HEK293 (cell line): Measurements from ENCODE around the gene WDR11.

Source experiments
- CTCF ChIA-PET: fragments of 350-600 bp; formaldehyde crosslinking; extraction: SDS; loops from one replicate; lab custom pipeline; 2021; ENCODE audit warnings: antibody characterized with exemption; lab: Yijun Ruan, JAX
- POLR2A ChIA-PET: fragments of 300-600 bp; formaldehyde crosslinking; extraction: SDS; loops from one replicate; lab custom pipeline; 2020; ENCODE audit warnings: antibody characterized with exemption, inconsistent platforms; lab: Yijun Ruan, JAX
- H3K27ac ChIP-seq: fragments of 200-500 bp; sonication (Bioruptor generic); 2 replicates; pipeline ENCODE4 v1.5.1; 2014; ENCODE audit warnings: low read depth, low read length, control low read depth, inconsistent platforms; ENCODE audit errors: extremely low read depth
- H3K36me3 ChIP-seq, 2 experiments: fragments of 200-500 bp in 1 of 2; sonication (Bioruptor generic) in 1 of 2; 1 replicate in 1 of 2; 2 replicates in 1 of 2; pipeline ENCODE4 v1.5.1; 2014 to 2017; ENCODE audit warnings: inconsistent platforms in 2 of 2, low read length in 2 of 2; ENCODE audit not compliant: control insufficient read depth in 2 of 2, insufficient read depth in 1 of 2
- H3K4me1 ChIP-seq: fragments of 200-500 bp; sonication (Bioruptor generic); 2 replicates; pipeline ENCODE4 v1.5.1; 2014; ENCODE audit warnings: mild to moderate bottlenecking, low read length, inconsistent platforms; ENCODE audit not compliant: control insufficient read depth, insufficient read depth
- H3K4me3 ChIP-seq: 2 replicates; pipeline ENCODE4 v1.5.1; 2011; ENCODE audit warnings: low read depth, mild to moderate bottlenecking, control low read depth, low read length, moderate library complexity
- H3K9me3 ChIP-seq: fragments of 200-500 bp; sonication (Bioruptor generic); 2 replicates; pipeline ENCODE4 v1.5.1; 2014; ENCODE audit warnings: low read depth, low read length, inconsistent platforms; ENCODE audit not compliant: control insufficient read depth, insufficient read depth
- ATF2 ChIP-seq: fragments of 450-650 bp; formaldehyde crosslinking; IDR thresholded peaks from 2 replicates; pipeline ENCODE4 v1.5.1; 2016; ENCODE audit warnings: missing biosample characterization, missing genetic modification characterization, low read depth
- ELK4 ChIP-seq: IDR thresholded peaks from 2 replicates; pipeline ENCODE4 v1.6.1; 2011; ENCODE audit warnings: mild to moderate bottlenecking, low read depth, low read length, borderline replicate concordance
- KLF1 ChIP-seq: fragments of 450-650 bp; formaldehyde crosslinking; IDR thresholded peaks from 2 replicates; pipeline ENCODE4 v1.5.1; 2016; ENCODE audit warnings: missing biosample characterization, missing genetic modification characterization
- PRDM1 ChIP-seq: fragments of 450-650 bp; formaldehyde crosslinking; IDR thresholded peaks from 2 replicates; pipeline ENCODE4; 2016; ENCODE audit warnings: missing biosample characterization, missing genetic modification characterization
- PRDM4 ChIP-seq: fragments of 450-650 bp; formaldehyde crosslinking; IDR thresholded peaks from 2 replicates; pipeline ENCODE4 v1.5.1; 2017; ENCODE audit warnings: missing biosample characterization, missing genetic modification characterization
- SP2 ChIP-seq: fragments of 450-650 bp; formaldehyde crosslinking; IDR thresholded peaks from 2 replicates; pipeline ENCODE4 v1.5.1; 2016; ENCODE audit warnings: missing biosample characterization, missing genetic modification characterization
- TSHZ1 ChIP-seq: fragments of 450-650 bp; formaldehyde crosslinking; IDR thresholded peaks from 2 replicates; pipeline ENCODE4 v1.5.1; 2016; ENCODE audit warnings: missing biosample characterization, missing genetic modification characterization, borderline replicate concordance
- ZBTB17 ChIP-seq: fragments of 450-650 bp; formaldehyde crosslinking; IDR thresholded peaks from 2 replicates; pipeline ENCODE4 v1.5.1; 2016; ENCODE audit warnings: missing biosample characterization, missing genetic modification characterization
- ZBTB49 ChIP-seq: fragments of 450-650 bp; formaldehyde crosslinking; IDR thresholded peaks from 2 replicates; pipeline ENCODE4 v1.5.1; 2016; ENCODE audit warnings: missing biosample characterization, missing genetic modification characterization, low read depth
- ZIC2 ChIP-seq: fragments of 450-650 bp; formaldehyde crosslinking; IDR thresholded peaks from 2 replicates; pipeline ENCODE4 v1.5.1; 2016; ENCODE audit warnings: missing biosample characterization, missing genetic modification characterization
- ZNF202 ChIP-seq: fragments of 450-650 bp; formaldehyde crosslinking; IDR thresholded peaks from 2 replicates; pipeline ENCODE4 v1.5.1; 2016; ENCODE audit warnings: missing biosample characterization, missing genetic modification characterization, borderline replicate concordance
- ZNF548 ChIP-seq: fragments of 450-650 bp; formaldehyde crosslinking; IDR thresholded peaks from 2 replicates; pipeline ENCODE4 v1.5.1; 2016; ENCODE audit warnings: missing biosample characterization, missing genetic modification characterization
- ZNF571 ChIP-seq: fragments of 450-650 bp; formaldehyde crosslinking; IDR thresholded peaks from 2 replicates; pipeline ENCODE4 v1.5.0; 2017; ENCODE audit warnings: missing biosample characterization, missing genetic modification characterization
- ZNF580 ChIP-seq: fragments of 450-650 bp; formaldehyde crosslinking; IDR thresholded peaks from 2 replicates; pipeline ENCODE4 v1.5.1; 2016; ENCODE audit warnings: missing biosample characterization, missing genetic modification characterization
- ZNF610 ChIP-seq: fragments of 450-650 bp; formaldehyde crosslinking; IDR thresholded peaks from 2 replicates; pipeline ENCODE4 v1.5.1; 2016; ENCODE audit warnings: missing biosample characterization, missing genetic modification characterization, borderline replicate concordance
- ZNF837 ChIP-seq: fragments of 450-650 bp; formaldehyde crosslinking; IDR thresholded peaks from 2 replicates; pipeline ENCODE4 v1.5.1; 2016; ENCODE audit warnings: missing biosample characterization, missing genetic modification characterization

WDR11 gene

GRCh38 chr10:120887482-120887881 is 36.3 kb downstream of the WDR11 start (continued):
- TF ChIP-seq ZBTB49 (tag by site-specific recombination) (no peak), TSHZ1 (no peak), ZNF580 (tag by site-specific recombination) (no peak)

- H3K27ac ChIP-seq = no peak overlapping the region
- peaks cover 20 to 55% of the 10 kb centered on the region in 2 experiments for H3K36me3 ChIP-seq
- H3K4me1 ChIP-seq = no peaks in the 10 kb centered on the region; the same call in 1 of the 2 replicates
- ChIA-PET CTCF (no interaction called here), POLR2A (no interaction called here)
- H3K4me3 ChIP-seq = no peak overlapping the region
- no peaks in the 10 kb centered on the region for H3K9me3 ChIP-seq
- TF ChIP-seq PRDM1 (tag by site-specific recombination) = no peak
These were observed 40.2 kb downstream of the WDR11 start for GRCh38 chr10:120891365-120891764.

GRCh38 chr10:120894556-120894955 is 43.4 kb downstream of the WDR11 start:
- Histone ChIP-seq H3K27ac (no peak overlapping the region), H3K36me3 (peaks cover 15 to 44% of the 10 kb centered on the region in 2 experiments), H3K4me1 (no peaks in the 10 kb centered on the region; the same call in 1 of the 2 replicates), H3K4me3 (no peak overlapping the region), H3K9me3 (no peaks in the 10 kb centered on the region)
- TF ChIP-seq ZIC2 (tag by site-specific recombination) = no peak
- TF ChIP-seq ZNF571 (tag by site-specific recombination) = no peak
- no peak for TF ChIP-seq KLF1 (tag by site-specific recombination)
- no peak for TF ChIP-seq ZNF837
- CTCF ChIA-PET = interaction anchor here (0.5 kb wide), 1 partner anchor 12 kb away, joined by 3 read pairs; no protein-coding TSS in a partner anchor
- POLR2A ChIA-PET = no interaction called here

GRCh38 chr10:120897343-120897742 is 46.2 kb downstream of the WDR11 start:
- ChIA-PET CTCF (interaction anchor here (0.6 to 0.9 kb wide), 2 partner anchors 258 to 800 kb away, joined by 3 to 4 read pairs; no protein-coding TSS in a partner anchor), POLR2A (no interaction called here)
- no peaks in the 10 kb centered on the region for H3K4me1 ChIP-seq
- no peaks in the 10 kb centered on the region for H3K9me3 ChIP-seq
- H3K27ac ChIP-seq = no peak overlapping the region
- no peak overlapping the region for H3K4me3 ChIP-seq
- H3K36me3 ChIP-seq = peaks cover 17 to 40% of the 10 kb centered on the region in 2 experiments
- TF ChIP-seq ATF2 (tag by site-specific recombination) (no peak), ZBTB17 (no peak), ELK4 (no peak), ZNF610 (tag by site-specific recombination) (no peak), PRDM4 (tag by site-specific recombination) (no peak), ZNF202 (no peak), ZNF548 (tag by site-specific recombination) (no peak), SP2 (no peak)
